ENCODE results near the gene NUMA1. TPM values are rescaled to one million over a fixed set of nuclear protein-coding genes. Genes with fewer than 3 reads are reported as not detected.

The NUMA1 gene
- total RNA-seq, 1 experiment from 2014 or later, result 267 TPM

DNA sequence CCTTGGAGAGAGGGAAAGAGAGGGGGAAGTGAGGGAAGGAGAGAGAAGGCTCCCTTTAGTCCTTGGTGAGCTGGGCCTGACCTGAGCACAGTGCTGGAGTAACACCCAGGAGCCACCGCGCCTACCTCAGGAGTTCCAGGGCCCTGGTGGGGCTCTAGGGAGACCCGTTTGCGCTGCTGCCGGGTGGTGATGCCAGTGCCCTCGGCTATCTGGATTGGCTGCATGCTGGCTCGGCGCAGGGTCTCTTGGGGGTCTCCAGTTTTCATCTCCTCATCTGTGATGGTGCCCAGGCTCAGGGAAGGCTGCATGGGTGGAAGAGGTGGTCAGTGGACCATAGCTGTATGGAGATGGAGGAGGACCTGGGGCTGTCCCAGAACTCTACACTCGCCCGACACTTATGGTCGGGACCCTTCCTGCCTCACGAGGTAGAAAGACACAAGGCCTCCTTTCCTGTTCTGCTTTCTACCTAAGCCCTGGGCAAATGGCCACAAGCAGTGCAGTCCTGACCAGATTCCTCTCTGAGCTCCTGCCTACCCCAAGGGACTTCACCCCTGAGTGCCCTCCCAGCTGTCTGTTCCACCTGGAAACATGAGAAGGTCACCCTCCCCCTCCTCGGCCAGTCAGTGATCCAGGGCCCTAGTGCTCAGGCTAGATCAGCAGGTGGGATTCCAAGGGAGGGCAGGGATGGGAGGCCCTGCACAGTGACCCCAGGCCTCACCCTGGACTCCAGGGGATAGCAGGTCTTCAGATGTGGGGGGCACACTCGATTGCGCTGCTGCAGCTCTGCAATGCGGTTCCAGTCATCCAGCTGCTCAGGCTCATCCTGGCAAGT, 75.6 kb downstream of the NUMA1 start:
- no peaks in the 10 kb centered on the region for H3K79me2 ChIP-seq (ENCODE audit: low read depth)
- CTCF ChIA-PET, result no interaction called here
- no peak for DNase-seq
- no peak overlapping the region for H3K4me3 ChIP-seq
- H3K36me3 ChIP-seq (ENCODE audit: low read depth), result peaks cover 28% of the 10 kb centered on the region; the same call in 1 of the 2 replicates
- intact Hi-C loops (cut with micrococcal nuclease; ENCODE audit: unreplicated experiment), result no loop called here
- H2AFZ ChIP-seq, result no peak overlapping the region
- H3F3A ChIP-seq (ENCODE audit: insufficient read depth, low read depth), result peaks cover 47% of the 10 kb centered on the region; the same call in 1 of the 2 replicates
- peaks cover 22% of the 10 kb centered on the region for H4K20me1 ChIP-seq (ENCODE audit: insufficient read depth)
- H3K9me2 ChIP-seq (ENCODE audit: insufficient read depth), result no peaks in the 10 kb centered on the region
- H3K9me3 ChIP-seq (ENCODE audit: insufficient read depth, low read depth), result no peaks in the 10 kb centered on the region
- TF ChIP-seq EZH2 (IDR thresholded peaks at IDR 0.05; ENCODE audit: low read depth), result no peak
- TF ChIP-seq, protein P1, sequence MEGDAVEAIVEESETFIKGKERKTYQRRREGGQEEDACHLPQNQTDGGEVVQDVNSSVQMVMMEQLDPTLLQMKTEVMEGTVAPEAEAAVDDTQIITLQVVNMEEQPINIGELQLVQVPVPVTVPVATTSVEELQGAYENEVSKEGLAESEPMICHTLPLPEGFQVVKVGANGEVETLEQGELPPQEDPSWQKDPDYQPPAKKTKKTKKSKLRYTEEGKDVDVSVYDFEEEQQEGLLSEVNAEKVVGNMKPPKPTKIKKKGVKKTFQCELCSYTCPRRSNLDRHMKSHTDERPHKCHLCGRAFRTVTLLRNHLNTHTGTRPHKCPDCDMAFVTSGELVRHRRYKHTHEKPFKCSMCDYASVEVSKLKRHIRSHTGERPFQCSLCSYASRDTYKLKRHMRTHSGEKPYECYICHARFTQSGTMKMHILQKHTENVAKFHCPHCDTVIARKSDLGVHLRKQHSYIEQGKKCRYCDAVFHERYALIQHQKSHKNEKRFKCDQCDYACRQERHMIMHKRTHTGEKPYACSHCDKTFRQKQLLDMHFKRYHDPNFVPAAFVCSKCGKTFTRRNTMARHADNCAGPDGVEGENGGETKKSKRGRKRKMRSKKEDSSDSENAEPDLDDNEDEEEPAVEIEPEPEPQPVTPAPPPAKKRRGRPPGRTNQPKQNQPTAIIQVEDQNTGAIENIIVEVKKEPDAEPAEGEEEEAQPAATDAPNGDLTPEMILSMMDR (conservative IDR thresholded peaks at IDR 0.05), result no peak
- no TSS peak for BruUV-seq (replicated peaks)
- H3K4me2 ChIP-seq, result no peak overlapping the region
- H3K27me3 ChIP-seq (ENCODE audit: insufficient read depth, low read depth), result no peaks in the 10 kb centered on the region
- POLR2A ChIA-PET (ENCODE audit: unreplicated experiment), result no interaction called here
- no peak overlapping the region for H3K27ac ChIP-seq
- H3K4me1 ChIP-seq (replicated peaks; ENCODE audit: insufficient read depth), result no peaks in the 10 kb centered on the region

DNA sequence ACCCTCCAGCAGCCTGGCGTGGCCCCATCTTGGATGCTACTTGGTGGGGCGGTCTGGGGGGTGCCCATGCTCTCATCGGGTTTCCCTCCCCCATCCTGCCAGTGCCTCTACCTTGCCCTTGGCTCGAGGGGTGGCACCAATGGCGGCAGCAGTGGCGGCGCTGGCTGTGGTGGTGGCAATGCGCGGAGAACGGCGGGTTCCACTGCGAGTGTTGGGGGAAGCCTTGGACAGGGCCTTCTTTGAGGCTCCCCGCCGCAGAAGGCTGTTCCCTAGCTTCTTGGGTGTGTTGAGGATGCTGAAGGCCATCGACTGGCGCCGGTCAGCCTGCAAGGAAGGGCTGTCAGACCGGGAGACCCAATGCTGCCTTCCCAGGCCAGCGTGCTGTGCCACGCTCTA, 76.6 kb downstream of the NUMA1 start:
- no TSS peak for BruUV-seq (replicated peaks)
- TF ChIP-seq, protein P1 (conservative IDR thresholded peaks at IDR 0.05), result no peak
- TF ChIP-seq EZH2 (IDR thresholded peaks at IDR 0.05; ENCODE audit: low read depth), result no peak
- intact Hi-C loops (cut with micrococcal nuclease; ENCODE audit: unreplicated experiment), result no loop called here
- ChIA-PET CTCF (no interaction called here), POLR2A (ENCODE audit: unreplicated experiment) (no interaction called here)
- Histone ChIP-seq H3K4me3 (no peak overlapping the region), H3K4me2 (no peak overlapping the region), H3K79me2 (ENCODE audit: low read depth) (no peaks in the 10 kb centered on the region), H3K9me3 (ENCODE audit: insufficient read depth, low read depth) (no peaks in the 10 kb centered on the region), H2AFZ (no peak overlapping the region), H3K27me3 (ENCODE audit: insufficient read depth, low read depth) (no peaks in the 10 kb centered on the region), H3K27ac (no peak overlapping the region), H3K36me3 (ENCODE audit: low read depth) (peaks cover 23% of the 10 kb centered on the region; the same call in 1 of the 2 replicates), H3K4me1 (replicated peaks; ENCODE audit: insufficient read depth) (no peaks in the 10 kb centered on the region), H4K20me1 (ENCODE audit: insufficient read depth) (peaks cover 17% of the 10 kb centered on the region), H3F3A (ENCODE audit: insufficient read depth, low read depth) (peaks cover 41% of the 10 kb centered on the region; the same call in 1 of the 2 replicates), H3K9me2 (ENCODE audit: insufficient read depth) (no peaks in the 10 kb centered on the region)
- no peak for DNase-seq

DNA sequence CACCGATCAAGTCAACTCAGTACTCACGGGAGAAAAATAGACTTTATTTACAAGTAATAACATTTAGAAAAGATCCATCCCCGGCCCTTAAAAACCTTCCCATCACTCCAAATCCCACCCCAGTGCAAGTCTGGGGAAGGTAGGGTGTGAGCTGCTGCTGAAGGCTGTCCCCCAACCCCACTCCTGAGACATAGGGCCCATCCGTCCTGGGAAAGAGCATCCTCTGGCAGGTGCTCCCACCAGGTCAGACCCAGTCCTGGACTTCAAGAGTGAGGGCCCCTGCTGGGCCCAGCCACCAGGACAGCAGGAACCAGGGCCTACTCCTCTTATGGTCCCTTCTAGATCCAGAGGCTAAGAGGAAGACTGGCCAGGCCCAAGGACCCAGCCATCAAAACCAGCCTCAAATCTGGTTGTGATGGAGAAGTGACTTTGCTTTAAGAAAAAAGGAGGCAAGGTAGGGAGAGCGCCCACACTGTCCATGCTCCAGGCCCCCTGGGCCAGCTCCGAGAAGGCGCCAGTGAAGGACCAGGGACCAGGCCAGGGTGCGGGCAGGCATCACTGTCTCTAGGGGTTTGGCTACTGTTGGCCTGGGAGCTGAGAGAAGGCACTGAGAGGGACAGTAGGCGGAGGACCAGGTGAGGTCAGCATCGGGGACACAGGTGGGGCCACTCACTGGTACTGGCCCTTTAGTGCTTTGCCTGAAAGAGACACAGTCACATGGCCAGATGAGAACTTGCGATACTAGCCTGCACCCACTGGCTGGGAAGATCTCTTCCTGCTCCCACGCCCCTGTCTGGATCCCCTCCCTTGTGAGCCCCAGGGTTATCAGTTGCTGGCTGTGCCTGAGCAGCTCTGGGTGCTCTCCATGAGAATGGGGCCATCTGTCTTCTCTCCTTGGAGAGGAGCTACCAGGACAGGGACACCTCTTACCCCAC, 77.2 kb downstream of the NUMA1 start:
- ChIA-PET CTCF (no interaction called here), POLR2A (ENCODE audit: unreplicated experiment) (interaction anchor here (0.6 kb wide), 1 partner anchor 71 kb away, joined by 3 read pairs; no protein-coding TSS in a partner anchor)
- TSS peak; percentile 34 for BruUV-seq (replicated peaks)
- Histone ChIP-seq H4K20me1 (ENCODE audit: insufficient read depth) (peaks cover 16% of the 10 kb centered on the region), H3F3A (ENCODE audit: insufficient read depth, low read depth) (peaks cover 35% of the 10 kb centered on the region; the same call in 1 of the 2 replicates), H3K9me2 (ENCODE audit: insufficient read depth) (no peaks in the 10 kb centered on the region), H3K36me3 (ENCODE audit: low read depth) (peaks cover 20% of the 10 kb centered on the region; the same call in 1 of the 2 replicates), H3K4me3 (no peak overlapping the region), H3K79me2 (ENCODE audit: low read depth) (no peaks in the 10 kb centered on the region), H3K9me3 (ENCODE audit: insufficient read depth, low read depth) (no peaks in the 10 kb centered on the region), H2AFZ (no peak overlapping the region), H3K4me2 (no peak overlapping the region), H3K27ac (no peak overlapping the region), H3K27me3 (ENCODE audit: insufficient read depth, low read depth) (no peaks in the 10 kb centered on the region), H3K4me1 (replicated peaks; ENCODE audit: insufficient read depth) (no peaks in the 10 kb centered on the region)
- TF ChIP-seq, protein P1 (conservative IDR thresholded peaks at IDR 0.05), result no peak
- TF ChIP-seq EZH2 (IDR thresholded peaks at IDR 0.05; ENCODE audit: low read depth), result no peak
- intact Hi-C loops (cut with micrococcal nuclease; ENCODE audit: unreplicated experiment), result no loop called here
- DNase-seq, result no peak

Data from PC-9 (cell line).